ENCODE data around the gene PBX3. TPM values are rescaled to one million over a fixed set of nuclear protein-coding genes. Genes with fewer than 3 reads are reported as not detected.

Gene PBX3
- total RNA-seq, 3 donors from 2014 or later: 13.0 to 24.4 (median 16.7) TPM

- Mint-ChIP-seq H3K9me3 (no peaks in the 10 kb centered on the region), H3K4me3 (no peak overlapping the region), H3K4me1 (ENCODE audit: low read depth) (peaks cover 6% of the 10 kb centered on the region), H3K36me3 (ENCODE audit: insufficient read depth) (peaks cover 3% of the 10 kb centered on the region), H3K27me3 (ENCODE audit: low read depth) (no peaks in the 10 kb centered on the region)
- DNase-seq (no peak), ATAC-seq (no peak)
These were observed 221.7 kb downstream of the PBX3 start for GRCh38 chr9:125968714-125969374.

GRCh38 chr9:125969462-125969861 lies 222.3 kb downstream of the PBX3 start:
- ATAC-seq: no peak
- Mint-ChIP-seq H3K27me3 (ENCODE audit: low read depth) (no peaks in the 10 kb centered on the region), H3K4me3 (no peak overlapping the region), H3K9me3 (no peaks in the 10 kb centered on the region), H3K4me1 (ENCODE audit: low read depth) (peaks cover 6% of the 10 kb centered on the region), H3K36me3 (ENCODE audit: insufficient read depth) (peaks cover 3% of the 10 kb centered on the region)
- DNase-seq: no peak

GRCh38 chr9:125969868-125970267 lies 222.7 kb downstream of the PBX3 start:
- Mint-ChIP-seq H3K4me3 (no peak overlapping the region), H3K4me1 (ENCODE audit: low read depth) (peaks cover 6% of the 10 kb centered on the region), H3K27me3 (ENCODE audit: low read depth) (no peaks in the 10 kb centered on the region), H3K9me3 (no peaks in the 10 kb centered on the region), H3K36me3 (ENCODE audit: insufficient read depth) (peaks cover 3% of the 10 kb centered on the region)
- no peak for ATAC-seq
- no peak for DNase-seq

GRCh38 chr9:125970340-125970739 lies 223.2 kb downstream of the PBX3 start:
- H3K27me3 Mint-ChIP-seq (ENCODE audit: low read depth): no peaks in the 10 kb centered on the region
- DNase-seq (no peak), ATAC-seq (no peak)
- H3K4me1 Mint-ChIP-seq (ENCODE audit: low read depth): peaks cover 6% of the 10 kb centered on the region
- H3K36me3 Mint-ChIP-seq (ENCODE audit: insufficient read depth): peaks cover under 1% of the 10 kb centered on the region
- H3K4me3 Mint-ChIP-seq: no peak overlapping the region
- H3K9me3 Mint-ChIP-seq: no peaks in the 10 kb centered on the region

GRCh38 chr9:125971050-125971449 lies 223.9 kb downstream of the PBX3 start:
- ATAC-seq: no peak
- DNase-seq: no peak
- H3K4me1 Mint-ChIP-seq (ENCODE audit: low read depth): peaks cover 6% of the 10 kb centered on the region
- peaks cover 2% of the 10 kb centered on the region for H3K9me3 Mint-ChIP-seq
- H3K27me3 Mint-ChIP-seq (ENCODE audit: low read depth): no peaks in the 10 kb centered on the region
- no peak overlapping the region for H3K4me3 Mint-ChIP-seq
- H3K36me3 Mint-ChIP-seq (ENCODE audit: insufficient read depth): no peaks in the 10 kb centered on the region

GRCh38 chr9:125972012-125972729 lies 225.0 kb downstream of the PBX3 start:
- Mint-ChIP-seq H3K4me1 (ENCODE audit: low read depth) (peaks cover 3% of the 10 kb centered on the region), H3K36me3 (ENCODE audit: insufficient read depth) (no peaks in the 10 kb centered on the region)
- no peak for DNase-seq

GRCh38 chr9:125973547-125973946 lies 226.4 kb downstream of the PBX3 start:
- Mint-ChIP-seq H3K9me3 (peaks cover 5% of the 10 kb centered on the region), H3K27me3 (ENCODE audit: low read depth) (peaks cover 1% of the 10 kb centered on the region), H3K4me1 (ENCODE audit: low read depth) (no peaks in the 10 kb centered on the region), H3K4me3 (no peak overlapping the region), H3K36me3 (ENCODE audit: insufficient read depth) (no peaks in the 10 kb centered on the region)
- ATAC-seq (no peak), DNase-seq (no peak)

More at GRCh38 chr9:125972012-125972729, 225.0 kb downstream of the PBX3 start:
- Mint-ChIP-seq H3K4me3 (no peak overlapping the region), H3K27me3 (ENCODE audit: low read depth) (no peaks in the 10 kb centered on the region), H3K9me3 (peaks cover 3% of the 10 kb centered on the region)
- ATAC-seq: no peak

- Mint-ChIP-seq H3K36me3 (ENCODE audit: insufficient read depth) (no peaks in the 10 kb centered on the region), H3K4me3 (no peak overlapping the region), H3K4me1 (ENCODE audit: low read depth) (no peaks in the 10 kb centered on the region), H3K9me3 (peaks cover 14% of the 10 kb centered on the region), H3K27me3 (ENCODE audit: low read depth) (peaks cover 2% of the 10 kb centered on the region)
- DNase-seq (no peak), ATAC-seq (no peak)
These were observed 227.5 kb downstream of the PBX3 start for GRCh38 chr9:125974705-125975104.

- H3K27me3 Mint-ChIP-seq (ENCODE audit: low read depth): peaks cover 13% of the 10 kb centered on the region
- peaks cover 25% of the 10 kb centered on the region for H3K9me3 Mint-ChIP-seq
- no peaks in the 10 kb centered on the region for H3K4me1 Mint-ChIP-seq (ENCODE audit: low read depth)
- DNase-seq (no peak), ATAC-seq (no peak)
- no peak overlapping the region for H3K4me3 Mint-ChIP-seq
- no peaks in the 10 kb centered on the region for H3K36me3 Mint-ChIP-seq (ENCODE audit: insufficient read depth)
These were observed 230.1 kb downstream of the PBX3 start for GRCh38 chr9:125977223-125977622.

- H3K4me3 Mint-ChIP-seq: no peak overlapping the region
- H3K4me1 Mint-ChIP-seq (ENCODE audit: low read depth): no peaks in the 10 kb centered on the region
- DNase-seq (no peak), ATAC-seq (no peak)
- H3K27me3 Mint-ChIP-seq (ENCODE audit: low read depth): peaks cover 26% of the 10 kb centered on the region
- H3K36me3 Mint-ChIP-seq (ENCODE audit: insufficient read depth): no peaks in the 10 kb centered on the region
- peaks cover 25% of the 10 kb centered on the region for H3K9me3 Mint-ChIP-seq
These were observed 232.2 kb downstream of the PBX3 start for GRCh38 chr9:125979383-125979782.

GRCh38 chr9:125982798-125983406 lies 235.7 kb downstream of the PBX3 start:
- no peaks in the 10 kb centered on the region for H3K4me1 Mint-ChIP-seq (ENCODE audit: low read depth)
- H3K9me3 Mint-ChIP-seq: peaks cover 21% of the 10 kb centered on the region
- H3K36me3 Mint-ChIP-seq (ENCODE audit: insufficient read depth): no peaks in the 10 kb centered on the region
- no peak for ATAC-seq
- no peak for DNase-seq
- no peak overlapping the region for H3K4me3 Mint-ChIP-seq
- H3K27me3 Mint-ChIP-seq (ENCODE audit: low read depth): peaks cover 26% of the 10 kb centered on the region

- Mint-ChIP-seq H3K27me3 (ENCODE audit: low read depth) (peaks cover 24% of the 10 kb centered on the region), H3K4me1 (ENCODE audit: low read depth) (no peaks in the 10 kb centered on the region), H3K9me3 (peaks cover 18% of the 10 kb centered on the region), H3K36me3 (ENCODE audit: insufficient read depth) (no peaks in the 10 kb centered on the region), H3K4me3 (no peak overlapping the region)
- DNase-seq: no peak
- no peak for ATAC-seq
These were observed 236.5 kb downstream of the PBX3 start for GRCh38 chr9:125983681-125984080.

- H3K4me3 Mint-ChIP-seq: no peak overlapping the region
- ATAC-seq (no peak), DNase-seq (no peak)
- H3K36me3 Mint-ChIP-seq (ENCODE audit: insufficient read depth): no peaks in the 10 kb centered on the region
- H3K27me3 Mint-ChIP-seq (ENCODE audit: low read depth): peaks cover 24% of the 10 kb centered on the region
- H3K9me3 Mint-ChIP-seq: peaks cover 13% of the 10 kb centered on the region
- no peaks in the 10 kb centered on the region for H3K4me1 Mint-ChIP-seq (ENCODE audit: low read depth)
These were observed 237.3 kb downstream of the PBX3 start for GRCh38 chr9:125984461-125984860.

- Mint-ChIP-seq H3K4me1 (ENCODE audit: low read depth) (no peaks in the 10 kb centered on the region), H3K4me3 (no peak overlapping the region), H3K27me3 (ENCODE audit: low read depth) (peaks cover 24% of the 10 kb centered on the region), H3K9me3 (peaks cover 4% of the 10 kb centered on the region), H3K36me3 (ENCODE audit: insufficient read depth) (no peaks in the 10 kb centered on the region)
- DNase-seq: no peak
- no peak for ATAC-seq
These were observed 238.2 kb downstream of the PBX3 start for GRCh38 chr9:125985142-125985997.
